ENCODE data around the gene TNFRSF12A.
"Not testable (repeated sequence)": the region's sequence is repeated elsewhere in the genome, so short reads cannot be mapped to it uniquely, and the experiment has no call there.

TNFRSF12A gene

DNA sequence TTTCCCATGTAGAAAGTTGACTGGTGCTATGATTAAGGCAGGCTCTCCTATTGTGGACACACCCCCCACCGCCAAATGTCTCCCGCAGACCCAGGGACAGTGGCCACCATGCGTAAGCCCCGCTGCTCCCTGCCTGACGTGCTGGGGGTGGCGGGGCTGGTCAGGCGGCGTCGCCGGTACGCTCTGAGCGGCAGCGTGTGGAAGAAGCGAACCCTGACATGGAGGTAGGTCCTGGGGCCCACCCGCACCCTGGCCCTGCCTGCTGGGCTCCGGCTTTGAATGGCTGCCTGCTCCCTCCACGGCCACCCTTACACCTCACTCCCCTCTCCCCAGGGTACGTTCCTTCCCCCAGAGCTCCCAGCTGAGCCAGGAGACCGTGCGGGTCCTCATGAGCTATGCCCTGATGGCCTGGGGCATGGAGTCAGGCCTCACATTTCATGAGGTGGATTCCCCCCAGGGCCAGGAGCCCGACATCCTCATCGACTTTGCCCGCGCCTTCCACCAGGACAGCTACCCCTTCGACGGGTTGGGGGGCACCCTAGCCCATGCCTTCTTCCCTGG is 29.8 kb downstream of the TNFRSF12A start:
- Histone ChIP-seq H3K27me3 (ENCODE audit: control insufficient read depth, insufficient read depth, low read length, poor library complexity, severe bottlenecking) (peaks cover 42% of the 10 kb centered on the region), H3K9me3 (ENCODE audit: control insufficient read depth, low read length) (no peaks in the 10 kb centered on the region), H3K36me3 (ENCODE audit: control insufficient read depth, insufficient read depth, low read length) (no peaks in the 10 kb centered on the region), H3K27ac (ENCODE audit: insufficient read depth, low read depth, low read length, poor library complexity, severe bottlenecking) (no peak overlapping the region), H3K4me1 (ENCODE audit: control insufficient read depth, insufficient read depth, low read length) (no peaks in the 10 kb centered on the region), H3K4me3 (ENCODE audit: insufficient read depth, low read depth, low read length) (no peak overlapping the region)
- whole genome bisulfite sequencing, 2 experiments: 91% methylated on average over 26 of the region's 26 CpGs

DNA sequence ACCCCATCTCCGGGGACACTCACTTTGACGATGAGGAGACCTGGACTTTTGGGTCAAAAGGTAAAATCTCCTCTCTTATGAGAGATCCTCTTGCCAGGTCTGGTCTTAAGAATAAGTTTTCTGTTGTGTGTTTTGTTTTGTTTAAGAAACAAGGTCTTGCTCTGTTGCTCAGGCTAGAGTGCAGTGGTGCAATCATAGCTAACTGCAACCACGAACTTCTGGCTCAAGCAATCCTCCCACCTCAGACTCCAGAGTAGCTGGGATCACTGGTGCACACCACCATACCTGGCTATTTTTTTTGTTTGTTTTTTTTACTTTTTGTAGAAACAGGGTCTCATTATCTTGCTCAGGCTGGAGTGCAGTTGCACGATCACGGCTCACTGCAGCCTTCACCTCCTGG is 30.3 kb downstream of the TNFRSF12A start:
- H3K4me1 ChIP-seq (ENCODE audit: control insufficient read depth, insufficient read depth, low read length): no peaks in the 10 kb centered on the region
- H3K27ac ChIP-seq (ENCODE audit: insufficient read depth, low read depth, low read length, poor library complexity, severe bottlenecking): no peak overlapping the region
- 93 to 95% methylated on average over 5 of the region's 5 CpGs for WGBS, 2 experiments
- no peaks in the 10 kb centered on the region for H3K36me3 ChIP-seq (ENCODE audit: control insufficient read depth, insufficient read depth, low read length)
- H3K9me3 ChIP-seq (ENCODE audit: control insufficient read depth, low read length): no peaks in the 10 kb centered on the region
- peaks cover 37% of the 10 kb centered on the region for H3K27me3 ChIP-seq (ENCODE audit: control insufficient read depth, insufficient read depth, low read length, poor library complexity, severe bottlenecking)
- H3K4me3 ChIP-seq (ENCODE audit: insufficient read depth, low read depth, low read length): no peak overlapping the region

DNA sequence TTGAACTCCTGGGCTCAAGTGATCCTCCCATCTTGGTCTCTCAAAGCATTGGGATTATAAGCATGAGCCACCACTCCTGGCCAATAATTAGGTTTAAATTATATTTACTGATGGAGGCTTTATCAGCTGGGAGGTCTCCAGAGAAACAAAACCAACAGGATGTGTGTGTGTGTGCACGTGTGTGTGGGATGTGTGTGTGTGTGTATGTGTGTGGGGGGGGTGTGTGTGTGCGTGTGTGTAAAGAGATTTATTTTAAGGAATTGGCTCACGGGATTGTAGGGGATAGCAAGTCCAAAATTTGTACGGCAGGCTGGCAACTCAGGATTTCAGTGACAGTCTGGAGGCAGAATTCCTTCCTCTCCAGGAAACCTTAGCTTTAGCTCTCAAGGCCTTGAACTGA is 30.8 kb downstream of the TNFRSF12A start:
- H3K36me3 ChIP-seq (ENCODE audit: control insufficient read depth, insufficient read depth, low read length): no peaks in the 10 kb centered on the region
- H3K27me3 ChIP-seq (ENCODE audit: control insufficient read depth, insufficient read depth, low read length, poor library complexity, severe bottlenecking): peaks cover 32% of the 10 kb centered on the region
- H3K4me3 ChIP-seq (ENCODE audit: insufficient read depth, low read depth, low read length): no peak overlapping the region
- no peaks in the 10 kb centered on the region for H3K4me1 ChIP-seq (ENCODE audit: control insufficient read depth, insufficient read depth, low read length)
- H3K9me3 ChIP-seq (ENCODE audit: control insufficient read depth, low read length): no peaks in the 10 kb centered on the region
- no peak overlapping the region for H3K27ac ChIP-seq (ENCODE audit: insufficient read depth, low read depth, low read length, poor library complexity, severe bottlenecking)
- 86 to 89% methylated on average over 4 of the region's 4 CpGs for WGBS, 2 experiments

DNA sequence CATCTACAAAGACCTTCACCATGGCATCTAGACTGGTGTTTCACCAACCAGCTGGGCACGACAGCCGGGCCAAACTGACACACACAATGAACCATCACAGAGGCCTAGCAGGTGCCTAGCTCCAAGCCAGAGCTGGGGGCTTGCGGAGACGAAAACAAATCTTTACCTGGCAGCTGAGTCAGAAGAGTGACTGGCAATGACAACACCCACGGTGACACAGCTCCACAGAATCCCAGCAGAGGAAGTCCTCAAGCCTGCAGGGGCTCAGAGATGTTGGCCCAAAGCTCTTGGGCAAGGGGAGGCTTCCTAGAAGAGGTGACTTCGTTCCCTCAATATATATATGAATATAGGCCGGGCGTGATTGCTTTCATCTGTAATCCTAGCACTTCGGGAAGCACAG is 31.3 kb downstream of the TNFRSF12A start:
- Histone ChIP-seq H3K9me3 (ENCODE audit: control insufficient read depth, low read length) (no peaks in the 10 kb centered on the region), H3K27ac (ENCODE audit: insufficient read depth, low read depth, low read length, poor library complexity, severe bottlenecking) (no peak overlapping the region), H3K4me1 (ENCODE audit: control insufficient read depth, insufficient read depth, low read length) (no peaks in the 10 kb centered on the region), H3K27me3 (ENCODE audit: control insufficient read depth, insufficient read depth, low read length, poor library complexity, severe bottlenecking) (peaks cover 27% of the 10 kb centered on the region), H3K36me3 (ENCODE audit: control insufficient read depth, insufficient read depth, low read length) (no peaks in the 10 kb centered on the region), H3K4me3 (ENCODE audit: insufficient read depth, low read depth, low read length) (no peak overlapping the region)
- 83 to 90% methylated on average over 9 of the region's 9 CpGs for WGBS, 2 experiments

DNA sequence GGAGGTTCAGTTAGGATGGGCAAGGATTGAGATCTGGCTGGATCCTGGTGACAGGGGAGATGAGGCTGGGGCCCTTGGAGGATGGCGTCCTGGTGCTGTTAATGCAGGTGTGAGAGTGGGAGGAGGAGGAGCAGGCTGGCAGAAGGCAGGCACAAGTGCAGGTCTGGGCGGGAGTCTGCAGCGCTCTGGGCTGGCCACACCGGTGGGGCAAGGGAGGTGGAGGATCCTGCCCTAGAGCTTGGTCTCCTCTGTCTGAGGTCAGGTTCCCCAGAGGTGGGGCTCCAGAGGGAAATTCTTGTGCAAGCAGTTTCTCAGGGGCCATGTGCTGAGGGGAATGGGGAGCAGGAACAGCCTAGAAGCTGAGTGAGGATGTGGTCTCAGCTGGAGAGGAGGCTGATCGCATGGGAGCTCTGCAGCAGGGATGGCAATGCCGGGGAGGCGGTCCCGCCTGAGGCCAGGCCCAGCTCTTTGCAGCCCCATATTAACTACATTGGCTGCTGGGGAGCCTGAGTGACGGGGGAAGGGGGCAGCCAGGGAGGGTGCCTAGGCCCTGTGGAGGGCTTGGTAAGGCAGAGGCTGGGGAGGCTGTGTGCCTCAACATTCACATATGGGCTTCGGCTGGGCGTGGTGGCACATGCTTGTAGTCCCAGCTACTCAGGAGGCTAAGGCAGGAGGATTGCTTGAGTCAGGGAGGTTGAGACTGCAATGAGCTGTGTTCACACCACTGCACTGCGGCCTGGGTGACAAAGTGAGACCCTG is 32.6 kb downstream of the TNFRSF12A start:
- 83 to 90% methylated on average over 10 of the region's 12 CpGs for WGBS, 2 experiments
- not testable (repeated sequence) for H3K4me3 ChIP-seq (ENCODE audit: insufficient read depth, low read depth, low read length); H3K4me1 ChIP-seq (ENCODE audit: control insufficient read depth, insufficient read depth, low read length); H3K9me3 ChIP-seq (ENCODE audit: control insufficient read depth, low read length); H3K36me3 ChIP-seq (ENCODE audit: control insufficient read depth, insufficient read depth, low read length); H3K27ac ChIP-seq (ENCODE audit: insufficient read depth, low read depth, low read length, poor library complexity, severe bottlenecking)
- peaks cover 19% of the 10 kb centered on the region for H3K27me3 ChIP-seq (ENCODE audit: control insufficient read depth, insufficient read depth, low read length, poor library complexity, severe bottlenecking)

DNA sequence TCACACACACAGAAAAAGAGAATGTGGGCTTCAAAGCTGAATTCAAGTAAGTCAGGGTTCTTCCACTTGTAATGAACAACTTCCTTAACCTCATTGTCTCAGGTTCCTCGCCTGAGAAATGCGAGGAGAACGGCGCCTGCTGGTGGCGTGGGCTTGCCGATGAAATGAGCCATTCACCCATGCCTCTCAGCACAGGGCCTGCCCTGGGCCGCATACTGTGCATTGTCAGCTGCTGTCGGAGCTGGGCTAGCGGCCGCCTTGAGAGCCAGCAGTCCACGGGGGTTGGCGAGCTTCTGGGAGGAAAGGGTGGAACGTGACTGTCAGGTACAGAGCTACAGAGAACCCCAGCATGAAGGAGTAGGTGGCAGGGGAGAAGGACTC is 33.2 kb downstream of the TNFRSF12A start:
- not testable (repeated sequence) for H3K36me3 ChIP-seq (ENCODE audit: control insufficient read depth, insufficient read depth, low read length); H3K4me1 ChIP-seq (ENCODE audit: control insufficient read depth, insufficient read depth, low read length); H3K9me3 ChIP-seq (ENCODE audit: control insufficient read depth, low read length); H3K4me3 ChIP-seq (ENCODE audit: insufficient read depth, low read depth, low read length); H3K27ac ChIP-seq (ENCODE audit: insufficient read depth, low read depth, low read length, poor library complexity, severe bottlenecking)
- WGBS, 2 experiments: 79 to 80% methylated on average over 7 to 9 of the region's 13 CpGs
- H3K27me3 ChIP-seq (ENCODE audit: control insufficient read depth, insufficient read depth, low read length, poor library complexity, severe bottlenecking): peaks cover 19% of the 10 kb centered on the region

DNA sequence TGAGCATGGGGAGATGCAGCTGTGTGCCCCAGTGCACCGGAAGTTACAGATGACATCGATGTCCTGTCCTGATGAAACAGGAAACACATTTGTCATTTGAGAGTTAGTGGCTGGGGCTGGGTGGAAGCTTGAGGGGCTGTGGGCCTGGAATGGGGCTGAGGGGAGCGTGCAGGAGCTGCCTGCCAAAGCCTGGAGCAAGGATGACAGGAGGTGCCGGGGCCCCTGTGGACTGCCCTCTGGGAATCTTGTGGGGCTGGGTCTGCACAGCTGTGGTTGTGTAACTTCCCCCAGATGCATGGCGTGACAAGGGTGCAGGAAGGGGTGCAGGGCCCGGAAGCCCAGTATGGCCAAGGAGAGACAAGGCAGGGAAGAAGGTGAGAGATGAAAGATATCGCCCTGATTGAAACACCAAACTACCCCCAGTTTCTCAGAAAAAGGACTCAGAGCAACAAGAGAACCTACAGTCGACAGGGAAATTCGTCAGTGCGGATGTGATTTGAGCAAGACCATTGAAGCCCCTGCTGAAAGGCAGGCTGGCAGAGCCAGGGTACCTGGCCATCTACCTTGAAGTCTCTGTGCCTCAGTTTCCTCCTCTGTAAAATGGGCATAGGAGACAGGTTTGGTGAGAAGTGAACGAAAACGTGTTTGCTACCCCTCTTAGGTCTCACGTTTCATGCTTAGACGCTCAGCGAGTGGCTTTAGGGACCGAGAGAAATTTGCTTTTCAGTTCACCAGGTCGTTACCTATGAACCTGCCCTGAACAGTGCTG is 35.0 kb downstream of the TNFRSF12A start:
- H3K9me3 ChIP-seq (ENCODE audit: control insufficient read depth, low read length): no peaks in the 10 kb centered on the region

DNA sequence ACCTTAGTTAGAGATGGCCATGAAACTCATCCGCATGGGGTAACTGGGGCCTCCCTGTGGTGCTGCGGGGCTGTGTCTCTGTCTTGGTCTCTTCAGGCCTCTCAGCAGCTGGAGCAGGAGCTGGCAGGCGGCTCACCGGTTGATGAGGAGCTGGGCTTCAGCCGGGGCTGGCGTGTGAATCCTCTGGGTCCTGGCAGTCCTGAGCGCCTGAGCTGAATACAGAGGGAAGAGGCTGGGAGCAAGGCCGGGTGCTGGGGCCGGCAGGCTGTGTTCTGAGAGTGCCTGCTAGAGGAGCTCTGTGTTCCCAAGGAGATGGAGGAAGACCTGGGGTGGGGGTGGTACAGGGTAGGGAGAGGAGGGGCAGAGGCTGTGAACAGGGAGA is 35.6 kb downstream of the TNFRSF12A start:
- H3K36me3 ChIP-seq (ENCODE audit: control insufficient read depth, insufficient read depth, low read length); H3K27ac ChIP-seq (ENCODE audit: insufficient read depth, low read depth, low read length, poor library complexity, severe bottlenecking); H3K4me1 ChIP-seq (ENCODE audit: control insufficient read depth, insufficient read depth, low read length); H3K4me3 ChIP-seq (ENCODE audit: insufficient read depth, low read depth, low read length); H3K9me3 ChIP-seq (ENCODE audit: control insufficient read depth, low read length): not testable (repeated sequence)
- peaks cover 21% of the 10 kb centered on the region for H3K27me3 ChIP-seq (ENCODE audit: control insufficient read depth, insufficient read depth, low read length, poor library complexity, severe bottlenecking)
- WGBS, 2 experiments: 53 to 64% methylated on average over 9 of the region's 9 CpGs

More for the DNA sequence above, 35.0 kb downstream of the TNFRSF12A start:
- WGBS, 2 experiments: 87 to 88% methylated on average over 17 of the region's 17 CpGs
- Histone ChIP-seq H3K4me1 (ENCODE audit: control insufficient read depth, insufficient read depth, low read length) (peaks cover 6% of the 10 kb centered on the region), H3K4me3 (ENCODE audit: insufficient read depth, low read depth, low read length) (no peak overlapping the region), H3K27me3 (ENCODE audit: control insufficient read depth, insufficient read depth, low read length, poor library complexity, severe bottlenecking) (peaks cover 15% of the 10 kb centered on the region), H3K27ac (ENCODE audit: insufficient read depth, low read depth, low read length, poor library complexity, severe bottlenecking) (no peak overlapping the region), H3K36me3 (ENCODE audit: control insufficient read depth, insufficient read depth, low read length) (no peaks in the 10 kb centered on the region)

DNA sequence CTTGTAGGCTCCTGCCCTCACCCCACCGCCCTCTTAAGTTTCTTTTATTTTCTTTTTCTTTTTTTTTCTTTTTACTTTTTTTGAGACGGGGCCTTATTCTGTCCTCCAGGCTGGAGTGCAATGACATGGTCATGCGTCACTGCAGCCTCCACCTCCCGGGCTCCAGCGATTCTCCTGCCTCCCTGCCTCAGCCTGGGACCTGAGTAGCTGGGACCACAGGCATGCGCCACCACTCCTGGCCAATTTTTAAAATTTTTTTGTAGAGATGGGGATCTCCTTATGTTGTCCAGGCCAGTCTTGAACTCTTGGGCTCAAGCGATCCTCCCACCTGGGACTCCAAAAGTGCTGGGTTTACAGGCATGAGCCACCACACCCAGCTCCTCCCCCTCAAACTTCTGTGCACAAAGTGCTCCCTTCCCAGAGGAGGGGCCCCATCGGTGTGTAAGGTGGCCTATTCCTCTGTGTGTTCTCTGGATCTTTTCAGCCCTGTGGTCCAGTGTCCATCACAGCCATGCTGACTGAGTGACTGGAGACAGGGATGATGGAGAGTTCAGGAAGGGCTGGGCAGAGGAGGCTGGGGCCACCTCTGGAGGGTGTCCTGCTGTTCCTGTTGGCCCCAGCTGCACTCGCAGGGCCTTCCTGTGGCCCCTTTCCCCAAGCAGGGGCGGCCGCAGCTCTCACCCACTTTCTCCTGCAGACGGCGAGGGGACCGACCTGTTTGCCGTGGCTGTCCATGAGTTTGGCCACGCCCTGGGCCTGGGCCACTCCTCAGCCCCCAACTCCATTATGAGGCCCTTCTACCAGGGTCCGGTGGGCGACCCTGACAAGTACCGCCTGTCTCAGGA is 36.4 kb downstream of the TNFRSF12A start:
- H3K36me3 ChIP-seq (ENCODE audit: control insufficient read depth, insufficient read depth, low read length): no peaks in the 10 kb centered on the region
- H3K27ac ChIP-seq (ENCODE audit: insufficient read depth, low read depth, low read length, poor library complexity, severe bottlenecking): no peak overlapping the region
- peaks cover 6% of the 10 kb centered on the region for H3K4me1 ChIP-seq (ENCODE audit: control insufficient read depth, insufficient read depth, low read length)
- WGBS, 2 experiments: 90 to 92% methylated on average over 19 of the region's 19 CpGs
- H3K4me3 ChIP-seq (ENCODE audit: insufficient read depth, low read depth, low read length): no peak overlapping the region
- peaks cover 22% of the 10 kb centered on the region for H3K27me3 ChIP-seq (ENCODE audit: control insufficient read depth, insufficient read depth, low read length, poor library complexity, severe bottlenecking)
- H3K9me3 ChIP-seq (ENCODE audit: control insufficient read depth, low read length): no peaks in the 10 kb centered on the region

All from ectodermal cell (in vitro differentiated cells).